ENCODE measurements around the gene VSNL1.
A peak's percentile ranks its signal among the peaks of the same experiment; 100 is the strongest.

VSNL1 gene

GRCh38 chr2:17522303-17522702 is 18.2 kb upstream of the VSNL1 start:
- Histone ChIP-seq H3K4me3 (ENCODE audit: low read depth, low read length) (no peak overlapping the region), H3K9ac (ENCODE audit: low read depth, low read length) (no peak overlapping the region), H3K27ac (ENCODE audit: low read depth, low read length) (no peak overlapping the region)

GRCh38 chr2:17529771-17530170 is 10.7 kb upstream of the VSNL1 start:
- Histone ChIP-seq H3K4me3 (ENCODE audit: low read depth, low read length) (no peak overlapping the region), H3K4me1 (ENCODE audit: control insufficient read depth, insufficient read depth, low read length) (no peaks in the 10 kb centered on the region), H3K27me3 (ENCODE audit: control insufficient read depth, insufficient read depth, low read length) (no peaks in the 10 kb centered on the region), H3K9ac (ENCODE audit: low read depth, low read length) (no peak overlapping the region), H3K27ac (ENCODE audit: low read depth, low read length) (no peak overlapping the region), H3K9me3 (ENCODE audit: control insufficient read depth, insufficient read depth, low read length) (no peaks in the 10 kb centered on the region), H3K36me3 (ENCODE audit: control insufficient read depth, insufficient read depth, low read length) (no peaks in the 10 kb centered on the region)

More at GRCh38 chr2:17522303-17522702, 18.2 kb upstream of the VSNL1 start:
- Histone ChIP-seq H3K4me1 (ENCODE audit: control insufficient read depth, insufficient read depth, low read length) (peaks cover 19% of the 10 kb centered on the region; the same call in 1 of the 2 replicates), H3K36me3 (ENCODE audit: control insufficient read depth, insufficient read depth, low read length) (no peaks in the 10 kb centered on the region), H3K27me3 (ENCODE audit: control insufficient read depth, insufficient read depth, low read length) (no peaks in the 10 kb centered on the region), H3K9me3 (ENCODE audit: control insufficient read depth, insufficient read depth, low read length) (no peaks in the 10 kb centered on the region)

GRCh38 chr2:17533546-17533945 is 7.0 kb upstream of the VSNL1 start:
- no peaks in the 10 kb centered on the region for H3K36me3 ChIP-seq (ENCODE audit: control insufficient read depth, insufficient read depth, low read length)
- no peak overlapping the region for H3K27ac ChIP-seq (ENCODE audit: low read depth, low read length)
- H3K9ac ChIP-seq (ENCODE audit: low read depth, low read length) = no peak overlapping the region
- H3K4me1 ChIP-seq (ENCODE audit: control insufficient read depth, insufficient read depth, low read length) = peaks cover 6% of the 10 kb centered on the region; the same call in 1 of the 2 replicates
- no peaks in the 10 kb centered on the region for H3K9me3 ChIP-seq (ENCODE audit: control insufficient read depth, insufficient read depth, low read length)
- H3K27me3 ChIP-seq (ENCODE audit: control insufficient read depth, insufficient read depth, low read length) = peaks cover 22% of the 10 kb centered on the region
- no peak overlapping the region for H3K4me3 ChIP-seq (ENCODE audit: low read depth, low read length)

- Histone ChIP-seq H3K36me3 (ENCODE audit: control insufficient read depth, insufficient read depth, low read length) (no peaks in the 10 kb centered on the region), H3K27ac (ENCODE audit: low read depth, low read length) (no peak overlapping the region), H3K4me1 (ENCODE audit: control insufficient read depth, insufficient read depth, low read length) (peaks cover 14% of the 10 kb centered on the region), H3K27me3 (ENCODE audit: control insufficient read depth, insufficient read depth, low read length) (peaks cover 35% of the 10 kb centered on the region), H3K9ac (ENCODE audit: low read depth, low read length) (no peak overlapping the region), H3K4me3 (ENCODE audit: low read depth, low read length) (no peak overlapping the region), H3K9me3 (ENCODE audit: control insufficient read depth, insufficient read depth, low read length) (no peaks in the 10 kb centered on the region)
These were observed 4.1 kb upstream of the VSNL1 start for GRCh38 chr2:17536416-17536815.

GRCh38 chr2:17538022-17538843 is 2.3 kb upstream of the VSNL1 start:
- peaks cover 39% of the 10 kb centered on the region for H3K27me3 ChIP-seq (ENCODE audit: control insufficient read depth, insufficient read depth, low read length)
- peak overlapping the region; percentile 40 for H3K9ac ChIP-seq (ENCODE audit: low read depth, low read length)
- H3K27ac ChIP-seq (ENCODE audit: low read depth, low read length) = peak overlapping the region; percentile 25
- no peaks in the 10 kb centered on the region for H3K36me3 ChIP-seq (ENCODE audit: control insufficient read depth, insufficient read depth, low read length)
- peaks cover 31% of the 10 kb centered on the region for H3K4me1 ChIP-seq (ENCODE audit: control insufficient read depth, insufficient read depth, low read length)
- H3K4me3 ChIP-seq (ENCODE audit: low read depth, low read length) = peak overlapping the region; percentile 86
- no peaks in the 10 kb centered on the region for H3K9me3 ChIP-seq (ENCODE audit: control insufficient read depth, insufficient read depth, low read length)

GRCh38 chr2:17538844-17539554 is 1.5 kb upstream of the VSNL1 start:
- Histone ChIP-seq H3K27ac (ENCODE audit: low read depth, low read length) (peak overlapping the region; percentile 25), H3K4me1 (ENCODE audit: control insufficient read depth, insufficient read depth, low read length) (peaks cover 37% of the 10 kb centered on the region), H3K36me3 (ENCODE audit: control insufficient read depth, insufficient read depth, low read length) (no peaks in the 10 kb centered on the region), H3K9ac (ENCODE audit: low read depth, low read length) (peak overlapping the region; percentile 40), H3K27me3 (ENCODE audit: control insufficient read depth, insufficient read depth, low read length) (peaks cover 39% of the 10 kb centered on the region), H3K4me3 (ENCODE audit: low read depth, low read length) (peak overlapping the region; percentile 86), H3K9me3 (ENCODE audit: control insufficient read depth, insufficient read depth, low read length) (no peaks in the 10 kb centered on the region)

- peak overlapping the region; percentile 72 for H3K9ac ChIP-seq (ENCODE audit: low read depth, low read length)
These were observed 844 bp upstream of the VSNL1 start for GRCh38 chr2:17539611-17540092.

GRCh38 chr2:17540813-17541530 is 476 bp downstream of the VSNL1 start:
- H3K9ac ChIP-seq (ENCODE audit: low read depth, low read length) = peak overlapping the region; percentile 44
- H3K4me3 ChIP-seq (ENCODE audit: low read depth, low read length) = peak overlapping the region; percentile 86
- H3K27ac ChIP-seq (ENCODE audit: low read depth, low read length) = peak overlapping the region; percentile 7
- H3K36me3 ChIP-seq (ENCODE audit: control insufficient read depth, insufficient read depth, low read length) = no peaks in the 10 kb centered on the region
- H3K9me3 ChIP-seq (ENCODE audit: control insufficient read depth, insufficient read depth, low read length) = no peaks in the 10 kb centered on the region
- peaks cover 51% of the 10 kb centered on the region for H3K4me1 ChIP-seq (ENCODE audit: control insufficient read depth, insufficient read depth, low read length)
- H3K27me3 ChIP-seq (ENCODE audit: control insufficient read depth, insufficient read depth, low read length) = peaks cover 39% of the 10 kb centered on the region

More at GRCh38 chr2:17539611-17540092, 844 bp upstream of the VSNL1 start:
- Histone ChIP-seq H3K36me3 (ENCODE audit: control insufficient read depth, insufficient read depth, low read length) (no peaks in the 10 kb centered on the region), H3K9me3 (ENCODE audit: control insufficient read depth, insufficient read depth, low read length) (no peaks in the 10 kb centered on the region), H3K4me3 (ENCODE audit: low read depth, low read length) (peak overlapping the region; percentile 86), H3K27me3 (ENCODE audit: control insufficient read depth, insufficient read depth, low read length) (peaks cover 39% of the 10 kb centered on the region), H3K4me1 (ENCODE audit: control insufficient read depth, insufficient read depth, low read length) (peaks cover 44% of the 10 kb centered on the region), H3K27ac (ENCODE audit: low read depth, low read length) (peak overlapping the region; percentile 74)

GRCh38 chr2:17541531-17541950 is 1.0 kb downstream of the VSNL1 start:
- no peak overlapping the region for H3K27ac ChIP-seq (ENCODE audit: low read depth, low read length)
- peak overlapping the region; percentile 86 for H3K4me3 ChIP-seq (ENCODE audit: low read depth, low read length)
- H3K9ac ChIP-seq (ENCODE audit: low read depth, low read length) = peak overlapping the region; percentile 44
- H3K9me3 ChIP-seq (ENCODE audit: control insufficient read depth, insufficient read depth, low read length) = no peaks in the 10 kb centered on the region
- H3K27me3 ChIP-seq (ENCODE audit: control insufficient read depth, insufficient read depth, low read length) = peaks cover 35% of the 10 kb centered on the region
- peaks cover 57% of the 10 kb centered on the region for H3K4me1 ChIP-seq (ENCODE audit: control insufficient read depth, insufficient read depth, low read length)
- no peaks in the 10 kb centered on the region for H3K36me3 ChIP-seq (ENCODE audit: control insufficient read depth, insufficient read depth, low read length)

- H3K4me1 ChIP-seq (ENCODE audit: control insufficient read depth, insufficient read depth, low read length) = peaks cover 66% of the 10 kb centered on the region
- no peaks in the 10 kb centered on the region for H3K9me3 ChIP-seq (ENCODE audit: control insufficient read depth, insufficient read depth, low read length)
- H3K27ac ChIP-seq (ENCODE audit: low read depth, low read length) = peak overlapping the region; percentile 96
- H3K4me3 ChIP-seq (ENCODE audit: low read depth, low read length) = peak overlapping the region; percentile 86
- H3K27me3 ChIP-seq (ENCODE audit: control insufficient read depth, insufficient read depth, low read length) = peaks cover 28% of the 10 kb centered on the region
- no peaks in the 10 kb centered on the region for H3K36me3 ChIP-seq (ENCODE audit: control insufficient read depth, insufficient read depth, low read length)
- H3K9ac ChIP-seq (ENCODE audit: low read depth, low read length) = 0 out of 2 replicates have a peak overlapping the region, but pooled peaks have one; percentile 11
These were observed 2.0 kb downstream of the VSNL1 start for GRCh38 chr2:17542471-17542870.
